Coronary artery (tissue), 2 donors: Measurements from ENCODE around the gene CDH13.

Source experiments
- DNase-seq: peaks from one replicate; pipeline ENCODE4 v3.0.0-alpha.2; 2017; ENCODE audit warnings: low spot score
- H3K27ac ChIP-seq, 2 donors: fragments of 200-600 bp; sonication (generic); one replicate each; pipeline ENCODE4 v1.5.1; 2016 to 2019
- H3K4me3 ChIP-seq: fragments of 200-600 bp; sonication (generic); 2 replicates; pipeline ENCODE4 v1.5.1; 2016; ENCODE audit warnings: mild to moderate bottlenecking, moderate library complexity
- TF ChIP-seq, protein P1 (sequence below): fragments of 200-600 bp; sonication (generic); IDR thresholded peaks from one replicate; pipeline ENCODE4 v1.5.1; 2019; ENCODE audit warnings: antibody characterized with exemption

Gene CDH13

DNA sequence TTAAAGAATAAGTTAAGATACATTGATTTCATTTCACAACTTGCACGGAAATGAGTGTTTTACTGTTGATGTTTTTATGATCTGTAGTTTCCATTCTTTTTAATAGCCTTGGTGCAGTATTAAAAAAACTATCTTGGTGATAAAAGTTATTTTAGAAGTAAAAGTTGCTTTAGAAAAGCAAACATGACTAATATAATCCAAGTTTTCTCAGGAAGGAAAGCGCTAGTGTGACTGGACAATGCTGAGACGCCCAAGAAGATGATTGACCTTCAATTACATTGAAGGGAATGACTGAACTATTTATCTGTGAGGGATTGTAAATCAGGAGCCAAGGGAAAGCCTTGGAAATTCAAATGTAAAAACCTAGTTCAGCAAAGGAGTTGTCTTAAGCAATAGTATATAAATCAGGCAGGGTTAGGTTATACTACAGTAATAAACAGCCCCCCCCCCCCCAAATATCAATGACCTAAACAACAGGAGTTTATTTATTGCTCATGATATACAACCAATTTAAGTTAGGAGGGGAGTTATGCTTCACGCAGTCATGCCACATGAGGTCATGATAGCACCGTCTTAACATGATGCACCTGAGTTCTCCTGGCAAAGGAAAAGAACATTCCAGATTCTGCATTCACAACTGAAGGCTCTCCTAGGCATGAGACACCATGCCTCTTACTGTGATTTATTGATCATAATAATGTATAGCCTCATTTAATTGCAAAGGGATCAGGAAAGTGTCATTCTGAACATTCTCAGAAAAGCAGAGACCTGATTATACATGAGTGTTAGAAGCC, 443.8 kb downstream of the CDH13 start:
- no peak for DNase-seq
- TF ChIP-seq, protein P1, sequence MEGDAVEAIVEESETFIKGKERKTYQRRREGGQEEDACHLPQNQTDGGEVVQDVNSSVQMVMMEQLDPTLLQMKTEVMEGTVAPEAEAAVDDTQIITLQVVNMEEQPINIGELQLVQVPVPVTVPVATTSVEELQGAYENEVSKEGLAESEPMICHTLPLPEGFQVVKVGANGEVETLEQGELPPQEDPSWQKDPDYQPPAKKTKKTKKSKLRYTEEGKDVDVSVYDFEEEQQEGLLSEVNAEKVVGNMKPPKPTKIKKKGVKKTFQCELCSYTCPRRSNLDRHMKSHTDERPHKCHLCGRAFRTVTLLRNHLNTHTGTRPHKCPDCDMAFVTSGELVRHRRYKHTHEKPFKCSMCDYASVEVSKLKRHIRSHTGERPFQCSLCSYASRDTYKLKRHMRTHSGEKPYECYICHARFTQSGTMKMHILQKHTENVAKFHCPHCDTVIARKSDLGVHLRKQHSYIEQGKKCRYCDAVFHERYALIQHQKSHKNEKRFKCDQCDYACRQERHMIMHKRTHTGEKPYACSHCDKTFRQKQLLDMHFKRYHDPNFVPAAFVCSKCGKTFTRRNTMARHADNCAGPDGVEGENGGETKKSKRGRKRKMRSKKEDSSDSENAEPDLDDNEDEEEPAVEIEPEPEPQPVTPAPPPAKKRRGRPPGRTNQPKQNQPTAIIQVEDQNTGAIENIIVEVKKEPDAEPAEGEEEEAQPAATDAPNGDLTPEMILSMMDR: no peak
- no peak overlapping the region for H3K4me3 ChIP-seq
- no peak overlapping the region for H3K27ac ChIP-seq

DNA sequence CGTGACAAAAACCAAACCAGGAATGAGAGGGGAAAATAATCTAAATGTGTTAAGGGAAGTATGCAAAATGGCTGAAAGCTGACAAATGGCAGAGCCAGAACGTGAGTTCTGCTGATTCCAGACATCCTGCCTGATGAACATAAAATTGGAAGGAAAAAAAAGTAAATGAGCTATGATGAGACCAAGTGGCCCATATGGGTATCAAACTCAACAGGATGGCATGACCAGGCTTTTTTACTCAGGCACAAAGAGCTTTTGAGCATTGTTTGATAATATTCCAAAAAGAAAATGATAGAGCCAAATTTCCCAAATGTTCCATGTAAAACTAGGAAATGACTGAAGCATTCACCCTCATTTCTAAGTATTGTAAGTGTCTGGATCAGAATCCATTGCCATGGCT, 449.2 kb downstream of the CDH13 start:
- TF ChIP-seq, protein P1: no peak
- H3K4me3 ChIP-seq: no peak overlapping the region
- DNase-seq: no peak
- no peak overlapping the region for H3K27ac ChIP-seq

DNA sequence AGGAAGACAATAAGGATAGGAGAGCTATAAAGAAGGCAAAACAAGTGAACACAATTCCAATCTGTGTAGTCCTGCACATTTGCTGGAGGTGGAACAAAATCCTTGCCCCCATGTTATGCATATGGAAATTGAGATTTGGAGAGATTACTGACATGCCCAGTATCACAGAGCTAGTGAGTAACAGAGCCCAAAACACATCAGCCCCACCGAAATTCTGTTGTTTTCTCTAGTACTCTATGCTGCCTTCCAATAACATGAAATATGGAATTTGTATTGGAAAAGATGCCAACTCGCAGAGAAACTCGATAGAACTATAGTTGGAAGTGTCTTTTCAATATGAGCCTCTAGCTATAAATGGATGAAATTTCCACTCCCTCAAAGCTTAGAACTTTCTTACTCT, 456.6 kb downstream of the CDH13 start:
- DNase-seq: no peak
- Histone ChIP-seq H3K27ac (no peak overlapping the region), H3K4me3 (no peak overlapping the region)
- TF ChIP-seq, protein P1: no peak

DNA sequence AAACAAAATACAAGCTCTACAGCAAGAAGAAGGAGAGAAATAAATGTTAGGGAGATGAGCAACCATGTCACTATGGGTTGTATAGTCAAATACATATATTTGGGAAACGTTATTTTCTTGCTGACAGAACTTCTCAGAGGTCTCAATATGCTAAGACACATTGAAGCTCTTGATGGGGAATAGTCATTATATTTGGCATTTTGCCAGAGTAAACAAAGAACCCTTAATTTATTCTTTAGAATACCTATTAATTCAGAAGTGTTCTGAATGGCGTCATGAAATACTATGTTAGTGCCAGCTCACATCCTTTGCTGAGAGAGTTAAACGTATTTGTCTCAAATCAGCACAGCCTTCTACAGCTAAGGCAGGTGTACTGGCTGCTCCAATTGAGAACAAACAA, 458.9 kb downstream of the CDH13 start:
- Histone ChIP-seq H3K27ac (no peak overlapping the region), H3K4me3 (no peak overlapping the region)
- TF ChIP-seq, protein P1: no peak
- DNase-seq: no peak

DNA sequence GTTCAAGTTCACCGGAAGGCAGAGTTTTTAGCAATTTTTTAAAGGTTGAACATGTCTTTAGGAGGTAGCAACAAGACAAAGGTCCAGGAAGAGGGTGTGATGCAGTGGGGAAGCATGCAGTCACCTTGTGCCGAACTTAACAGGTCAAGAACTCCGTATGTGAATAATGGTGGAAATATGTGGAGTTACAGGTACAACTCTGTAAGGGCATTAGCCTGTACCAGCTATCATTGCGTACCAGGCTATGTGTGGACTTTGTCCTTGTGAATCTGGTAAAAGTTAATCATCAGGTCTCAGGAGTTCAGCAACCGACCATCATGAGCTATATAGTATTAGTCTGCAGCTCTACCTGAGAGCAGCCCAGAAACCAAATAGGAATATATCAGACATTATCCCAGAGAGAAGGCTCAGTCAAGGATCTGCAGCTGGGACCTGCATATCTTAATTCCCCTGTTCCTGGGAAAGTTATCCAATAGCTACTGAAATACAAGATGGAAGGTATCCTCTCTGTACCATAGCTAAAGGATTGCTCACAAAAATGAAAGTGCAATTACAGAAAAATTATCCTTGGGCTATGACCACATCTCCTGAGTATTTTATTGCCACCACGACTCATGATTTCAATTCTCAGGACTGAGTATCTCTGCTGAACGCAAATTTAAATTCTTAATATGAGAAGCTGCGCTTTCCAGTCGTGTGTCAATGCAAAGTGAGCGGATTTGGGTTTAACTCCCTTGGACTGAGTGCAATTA, 469.3 kb downstream of the CDH13 start:
- no peak overlapping the region for H3K27ac ChIP-seq

DNA sequence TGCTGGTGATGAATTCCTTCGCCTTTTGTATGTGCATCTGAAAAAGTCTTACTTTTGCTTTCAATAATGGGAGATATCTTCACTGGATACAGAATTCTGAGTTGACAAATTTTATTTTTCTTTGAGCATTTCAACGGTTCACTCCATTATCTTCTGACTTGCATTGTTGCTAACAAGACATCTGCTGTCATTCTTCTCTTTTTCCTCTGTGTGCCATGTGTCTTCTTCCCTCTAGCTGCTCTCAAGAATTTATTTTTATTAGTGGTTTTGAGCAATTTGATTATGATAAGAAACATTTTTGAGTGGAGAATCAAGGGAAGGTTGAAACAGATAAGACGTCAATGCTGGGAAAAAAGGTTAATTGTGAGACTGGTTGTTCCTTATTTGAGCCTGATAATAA, 471.8 kb downstream of the CDH13 start:
- no peak for DNase-seq
- TF ChIP-seq, protein P1: no peak
- Histone ChIP-seq H3K4me3 (no peak overlapping the region), H3K27ac (no peak overlapping the region)

More for the DNA sequence above, 469.3 kb downstream of the CDH13 start:
- TF ChIP-seq, protein P1: no peak
- no peak overlapping the region for H3K4me3 ChIP-seq
- no peak for DNase-seq
